KG1 (cell line): Measurements from ENCODE around the gene USF2.
A peak's percentile ranks its signal among the peaks of the same experiment; 100 is the strongest.
"Not testable (repeated sequence)": the region's sequence is repeated elsewhere in the genome, so short reads cannot be mapped to it uniquely, and the experiment has no call there.

ENCODE experiments used
- DNase-seq: peaks from one replicate; lab custom pipeline; 2025; lab: John Stamatoyannopoulos, UW

Gene USF2, protein sequence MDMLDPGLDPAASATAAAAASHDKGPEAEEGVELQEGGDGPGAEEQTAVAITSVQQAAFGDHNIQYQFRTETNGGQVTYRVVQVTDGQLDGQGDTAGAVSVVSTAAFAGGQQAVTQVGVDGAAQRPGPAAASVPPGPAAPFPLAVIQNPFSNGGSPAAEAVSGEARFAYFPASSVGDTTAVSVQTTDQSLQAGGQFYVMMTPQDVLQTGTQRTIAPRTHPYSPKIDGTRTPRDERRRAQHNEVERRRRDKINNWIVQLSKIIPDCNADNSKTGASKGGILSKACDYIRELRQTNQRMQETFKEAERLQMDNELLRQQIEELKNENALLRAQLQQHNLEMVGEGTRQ

DNA sequence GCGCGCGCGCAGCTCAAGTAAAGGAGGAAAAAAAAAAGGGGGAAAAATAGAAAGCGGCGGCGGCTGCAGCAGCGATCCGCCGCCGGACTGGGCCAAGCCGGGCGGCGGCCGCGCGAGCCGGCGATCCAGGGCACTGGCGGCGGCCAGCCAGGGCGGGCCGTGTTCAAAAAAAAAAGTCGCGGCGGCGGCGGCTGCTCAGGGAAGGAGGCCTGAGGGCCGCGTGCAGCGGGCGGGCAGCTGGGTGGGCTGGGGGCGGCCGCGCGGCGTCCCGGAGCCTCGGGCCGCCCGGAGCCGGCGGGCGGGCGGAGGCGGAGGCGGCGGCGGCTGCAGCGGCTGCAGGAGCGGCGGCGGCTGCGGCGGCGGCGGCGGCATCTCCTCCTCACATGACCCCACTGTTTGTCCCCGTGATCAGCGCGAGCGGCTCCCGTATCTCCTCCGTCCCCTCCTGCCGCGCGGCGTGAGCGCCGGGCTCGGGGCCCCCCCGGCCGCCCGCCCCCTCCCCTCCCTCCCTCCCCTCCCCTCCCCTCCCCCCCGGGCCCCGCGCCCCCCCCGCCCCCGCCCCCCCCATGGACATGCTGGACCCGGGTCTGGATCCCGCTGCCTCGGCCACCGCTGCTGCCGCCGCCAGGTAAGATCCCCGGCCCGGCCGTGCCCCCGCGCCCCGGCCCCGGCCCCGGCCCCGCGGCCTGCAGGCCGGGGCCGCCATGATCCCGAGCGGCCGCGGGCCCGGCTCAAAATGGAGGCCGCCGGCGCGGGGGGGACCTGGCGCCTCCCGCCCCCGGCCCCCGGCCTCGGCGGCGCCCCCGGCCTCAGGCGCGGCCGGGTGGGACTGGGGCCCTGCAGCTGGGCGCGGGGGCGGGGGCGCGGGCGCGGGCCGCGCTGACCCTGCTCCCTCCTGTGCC is at the start of gene USF2:
TSS of gene USF2 (plus strand) at position 427 of the 902 bp plus-strand sequence. CDS start at position 567, 140 bp downstream.
- DNase-seq: no peak

DNA sequence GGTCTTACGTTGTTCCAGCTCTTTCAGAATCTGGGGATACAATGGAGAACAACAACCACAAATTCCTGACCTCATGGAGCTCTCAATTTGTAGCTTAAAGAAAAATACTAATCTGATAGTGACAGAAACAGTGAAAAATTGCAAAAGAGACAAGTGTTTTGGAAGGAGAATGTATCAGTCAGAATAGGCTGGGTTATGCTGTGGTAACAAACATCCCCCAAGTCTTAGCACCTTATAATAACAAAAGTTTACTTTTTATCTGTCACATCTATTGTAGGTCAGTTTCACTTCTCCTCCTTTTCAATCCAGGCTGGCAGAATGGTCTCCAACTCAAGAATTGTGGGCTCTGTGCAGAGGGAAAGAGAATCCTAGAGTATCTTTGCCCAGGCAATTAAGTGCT is 49.8 kb upstream of the USF2 start:
- DNase-seq: no peak

DNA sequence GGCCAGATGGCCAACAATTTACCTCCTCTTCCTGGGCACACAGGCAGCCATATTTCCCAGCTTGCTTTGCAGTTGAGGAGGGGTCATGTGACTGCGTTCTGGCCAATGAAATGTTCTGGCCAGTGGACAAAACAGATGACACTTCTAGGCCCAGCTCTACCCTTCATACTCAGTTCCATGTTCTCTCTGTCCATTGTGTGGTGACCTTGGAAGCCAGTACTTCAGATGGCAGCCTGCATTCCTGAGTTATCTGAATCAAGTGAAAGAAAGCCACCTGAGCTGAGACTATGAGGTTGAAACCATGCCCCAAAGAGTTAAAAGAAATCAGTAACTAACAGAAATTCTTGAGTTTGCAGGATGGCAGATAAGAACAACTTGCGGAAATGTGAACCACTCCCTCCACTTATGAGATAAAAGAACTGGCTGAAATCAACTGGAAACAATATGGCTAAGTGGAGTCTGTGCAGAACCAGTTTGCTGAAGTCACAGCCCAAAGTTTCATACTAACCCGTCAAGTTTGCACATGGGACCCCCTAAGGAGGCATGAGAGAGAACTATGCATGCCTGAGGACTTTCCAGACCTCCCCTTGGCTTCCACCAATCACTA is 48.3 kb upstream of the USF2 start:
- no peak for DNase-seq

DNA sequence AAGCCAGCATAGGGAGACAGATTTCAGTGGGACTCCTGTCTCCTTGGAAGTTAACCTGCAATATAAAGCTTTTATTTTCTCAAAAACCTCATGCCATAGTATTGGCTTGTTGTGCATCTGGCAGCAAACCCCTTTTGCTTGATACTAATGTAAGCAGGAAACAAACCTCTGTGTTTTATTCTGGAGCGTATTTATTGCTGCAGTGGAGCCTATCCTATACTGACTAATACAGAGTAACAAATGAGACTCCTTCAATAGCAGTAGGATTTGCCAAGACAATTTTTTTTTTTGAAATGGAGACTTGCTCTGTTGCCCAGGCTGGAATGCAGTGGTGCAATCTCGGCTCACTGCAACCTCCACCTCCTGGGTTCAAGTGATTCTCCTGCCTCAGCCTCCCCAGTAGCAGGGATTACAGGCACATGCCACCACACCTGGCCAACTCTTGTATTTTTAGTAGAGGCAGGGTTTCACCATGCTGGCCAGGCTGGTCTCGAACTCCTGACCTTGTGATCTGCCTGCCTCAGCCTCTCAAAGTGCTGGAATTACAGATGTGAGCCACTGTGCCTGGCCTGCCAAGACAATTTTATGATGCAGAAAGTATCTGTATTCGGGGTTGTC is 47.7 kb upstream of the USF2 start:
- DNase-seq: not testable (repeated sequence)

DNA sequence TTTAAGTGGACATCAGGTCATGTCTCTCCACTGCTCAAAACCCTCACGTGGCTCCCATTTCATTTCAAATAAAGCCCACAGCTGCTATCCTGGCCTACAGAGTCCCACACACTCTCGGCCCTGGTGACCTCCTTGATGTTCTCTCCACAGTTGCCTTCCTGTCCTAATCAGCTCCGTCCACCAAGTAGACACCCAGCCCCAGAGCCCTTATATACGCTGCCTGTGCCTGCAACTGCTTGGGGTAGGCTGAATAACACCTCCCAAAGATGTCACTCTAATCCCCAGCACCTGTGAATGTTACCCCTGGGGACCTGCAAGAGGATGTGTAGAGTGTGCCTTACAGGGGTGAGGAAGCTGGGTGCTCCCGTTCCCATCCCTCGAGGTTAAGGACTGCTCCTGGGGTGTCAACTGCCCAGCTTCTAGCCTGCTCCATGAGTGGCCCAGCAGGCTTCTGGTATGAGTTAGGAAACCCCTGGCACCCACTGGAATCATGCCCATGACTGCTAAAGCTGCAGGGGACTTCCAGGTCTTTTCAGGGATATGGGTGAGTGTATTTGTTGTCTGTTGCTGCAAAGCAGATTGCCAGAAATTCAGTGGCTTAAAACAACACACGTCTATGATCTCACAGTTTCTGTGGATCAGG is 46.3 kb upstream of the USF2 start:
- DNase-seq: no peak

DNA sequence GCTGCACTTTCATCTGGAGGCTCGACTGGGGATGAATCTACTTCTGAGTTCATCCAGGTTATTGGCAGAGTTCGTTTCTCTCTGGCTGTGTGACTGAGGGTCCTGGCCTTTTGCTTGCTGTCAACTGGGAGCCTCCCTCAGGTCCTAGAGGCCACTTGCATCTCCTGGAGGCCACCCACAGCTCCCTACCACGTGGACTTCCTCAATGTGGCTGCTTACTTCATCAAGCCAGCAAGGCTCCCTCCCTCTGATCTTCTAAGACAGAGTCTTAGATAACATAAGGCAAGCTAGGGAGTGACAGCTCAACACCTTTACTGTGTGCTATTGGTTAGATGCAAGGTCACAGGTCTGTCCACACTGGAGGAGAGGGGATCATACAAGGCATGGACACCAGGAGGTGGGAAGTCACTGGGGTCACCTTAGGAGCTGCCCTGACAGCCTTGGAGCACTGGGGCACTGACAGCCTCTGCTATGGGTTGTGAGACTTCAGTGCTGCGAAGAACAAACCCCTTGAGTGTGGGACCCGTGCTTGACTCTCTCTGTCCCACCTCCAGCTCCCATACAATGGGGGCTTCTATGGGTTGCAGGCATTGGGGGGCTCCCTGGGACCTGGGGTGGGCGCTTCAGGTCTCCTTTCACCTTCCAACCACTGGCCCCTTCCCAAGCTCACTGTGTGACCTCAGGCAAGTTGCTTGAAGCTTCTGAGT is 45.5 kb upstream of the USF2 start:
- DNase-seq: no peak

DNA sequence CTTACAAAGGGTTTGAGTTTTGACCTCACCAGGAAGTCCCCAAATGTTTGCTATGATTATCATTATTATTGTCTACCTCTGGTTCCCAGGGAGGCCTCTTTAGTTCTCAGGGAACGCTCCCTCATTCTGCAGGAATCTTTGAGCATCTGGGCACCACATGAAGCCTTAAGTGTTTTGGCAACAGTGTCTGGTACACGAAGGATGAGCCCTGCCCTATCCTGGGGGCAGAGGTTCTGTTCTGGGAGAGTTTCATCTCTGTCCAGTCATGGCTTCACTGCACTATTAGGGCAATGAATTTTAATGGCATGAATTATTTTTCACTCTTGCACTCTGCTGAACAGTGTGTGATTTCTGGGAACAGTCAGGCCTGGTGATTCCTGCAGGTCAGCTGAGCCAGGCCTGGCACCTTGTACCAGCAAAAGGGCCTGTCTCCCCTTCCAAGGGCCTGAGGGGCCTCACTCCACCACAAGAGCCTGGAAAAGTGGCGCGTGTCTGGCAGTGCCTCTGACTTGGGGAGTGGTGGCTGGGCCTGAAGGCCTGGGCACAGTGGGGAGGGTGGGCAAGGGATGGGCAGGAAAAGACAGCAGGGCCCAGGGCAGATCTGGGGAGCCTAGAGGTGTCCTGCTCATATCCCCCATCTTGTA is 44.8 kb upstream of the USF2 start:
- no peak for DNase-seq

DNA sequence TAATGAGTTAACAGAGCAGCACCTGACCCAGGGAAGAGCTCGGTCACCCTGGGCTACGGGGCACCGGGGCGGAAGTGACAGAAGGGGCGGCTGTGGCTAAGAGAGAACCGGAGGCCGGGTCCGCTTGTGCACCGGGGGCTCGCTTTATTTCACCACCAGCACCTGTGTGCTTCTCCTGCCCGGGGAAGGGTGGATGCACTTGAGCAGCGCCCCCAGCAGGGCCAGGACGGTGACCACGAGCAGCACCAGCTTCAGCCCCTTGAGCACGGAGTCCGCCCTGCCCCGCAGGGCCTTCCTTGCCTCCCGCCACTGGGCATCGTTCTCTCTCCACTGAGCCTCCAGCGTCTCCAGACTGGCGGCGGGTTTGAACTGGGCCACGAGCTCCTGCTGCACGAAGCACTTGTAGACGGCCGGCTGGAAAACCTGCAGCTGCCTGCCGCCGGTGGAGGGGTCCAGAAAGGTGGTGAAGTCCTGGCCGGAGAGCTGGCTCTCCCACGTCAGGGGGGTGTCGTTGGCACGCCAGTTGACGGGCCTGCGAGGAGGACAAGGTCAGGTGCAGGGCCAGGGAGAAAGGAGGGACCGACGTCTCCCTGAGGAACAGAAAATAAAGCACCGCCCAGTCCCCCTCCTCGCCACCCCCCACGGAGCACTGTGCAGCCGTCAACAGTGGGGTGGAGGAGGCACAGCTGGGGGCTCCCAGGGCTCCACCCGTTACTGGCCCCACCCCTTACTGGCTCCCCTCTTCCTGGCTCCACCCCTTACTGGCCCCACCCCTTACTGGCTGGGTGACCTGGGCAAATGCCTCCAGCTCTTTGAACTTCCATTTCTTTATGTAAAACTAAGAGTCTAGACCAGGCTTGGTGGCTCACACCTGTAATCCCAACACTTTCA is 43.8 kb upstream of the USF2 start:
- no peak for DNase-seq

DNA sequence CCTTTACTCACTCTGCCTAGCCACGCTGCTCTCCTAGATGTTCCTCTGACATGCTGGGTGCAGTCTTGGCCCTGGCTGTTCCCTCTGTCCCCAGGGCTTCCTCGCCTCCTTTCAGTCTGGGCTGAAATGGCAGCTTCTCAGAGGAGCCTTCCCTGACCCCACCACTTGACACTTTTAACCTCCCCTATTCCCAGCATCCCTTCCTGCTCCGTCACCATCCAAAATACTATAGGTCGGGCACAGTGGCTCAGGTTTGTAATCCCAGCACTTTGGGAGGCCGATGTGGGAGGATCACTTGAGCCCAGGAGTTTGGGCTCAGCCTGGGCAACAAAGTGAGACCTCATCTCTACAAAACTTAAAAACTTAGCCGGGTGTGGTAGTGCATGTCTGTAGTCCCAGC is 42.8 kb upstream of the USF2 start:
- no peak for DNase-seq

DNA sequence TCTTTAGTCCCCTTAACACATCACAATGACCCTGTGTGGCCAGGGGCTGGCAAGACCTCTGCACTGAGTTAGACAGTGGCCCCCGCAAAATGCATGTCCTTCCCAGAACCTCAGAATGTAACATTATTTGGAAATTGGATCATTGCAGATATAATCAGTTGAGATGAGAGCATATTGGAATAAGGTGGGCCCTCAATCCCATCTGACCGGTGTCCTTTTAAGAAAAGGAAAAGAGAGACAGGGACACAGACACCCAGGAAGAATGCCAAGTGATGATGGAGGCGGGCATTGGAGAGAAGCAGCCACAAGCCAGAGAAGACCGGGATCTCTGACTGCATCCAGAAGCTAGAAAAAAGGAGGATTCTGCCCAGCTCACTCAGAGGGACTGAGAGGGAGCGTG is 42.0 kb upstream of the USF2 start:
- no peak for DNase-seq

DNA sequence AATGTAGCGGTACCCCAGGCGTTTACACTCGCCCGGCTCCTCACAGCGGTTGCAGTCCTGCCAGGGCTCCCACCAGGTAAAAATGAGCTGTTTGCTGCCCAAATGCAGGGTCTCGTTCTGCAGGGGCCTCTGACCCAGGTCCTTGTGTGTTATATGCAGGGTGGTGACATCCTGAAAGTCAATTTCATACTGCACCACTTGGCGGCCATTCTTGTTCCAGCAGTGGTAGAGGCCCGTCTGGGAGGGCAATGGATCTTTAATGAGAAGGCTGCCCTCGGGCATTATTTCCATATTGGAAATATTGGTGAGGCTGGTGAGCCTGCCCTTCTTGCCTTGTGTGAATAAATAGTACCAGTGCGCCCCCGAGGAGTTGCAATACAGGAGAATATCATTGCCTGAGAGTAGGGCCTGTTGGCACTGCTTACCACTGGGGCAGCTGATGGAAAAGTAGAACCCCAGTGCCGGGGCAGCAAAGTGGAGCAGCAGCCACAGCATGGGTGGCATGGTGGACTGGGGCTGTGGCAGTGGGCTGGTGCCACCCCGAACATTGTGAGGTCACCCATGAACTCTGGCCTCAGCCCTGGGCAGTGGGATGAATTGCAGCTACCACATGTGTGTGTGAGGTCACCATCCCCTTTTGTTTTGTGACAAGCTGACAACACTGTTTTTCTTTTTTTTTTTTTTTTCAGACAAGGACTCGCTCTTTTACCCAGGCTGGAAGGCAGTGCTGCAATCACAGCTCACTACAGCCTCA is 40.4 kb upstream of the USF2 start, which contains the start of gene FAM187B:
TSS of gene FAM187B (minus strand) at position 563 of the 754 bp plus-strand sequence. CDS start at position 504, 59 bp downstream.
- DNase-seq: no peak

DNA sequence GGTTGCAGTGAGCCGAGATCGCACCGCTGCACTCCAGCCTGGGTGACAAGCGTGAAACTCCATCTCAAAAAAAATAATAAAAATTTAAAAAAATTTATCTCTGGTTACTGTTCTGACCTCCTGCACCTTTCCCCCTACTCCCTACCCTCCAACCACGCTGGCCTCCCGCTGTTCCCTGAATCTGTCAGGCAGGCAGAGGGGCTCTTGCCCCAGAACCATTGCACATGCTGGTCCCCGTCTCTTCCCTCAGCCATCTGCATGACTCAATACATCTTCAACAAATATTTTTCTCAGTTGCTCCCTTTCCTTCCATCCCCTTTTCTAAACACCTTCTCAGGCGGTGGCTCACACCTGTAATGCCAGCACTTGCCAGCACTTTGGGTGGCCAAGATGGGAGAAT is 39.2 kb upstream of the USF2 start:
- DNase-seq: no peak

DNA sequence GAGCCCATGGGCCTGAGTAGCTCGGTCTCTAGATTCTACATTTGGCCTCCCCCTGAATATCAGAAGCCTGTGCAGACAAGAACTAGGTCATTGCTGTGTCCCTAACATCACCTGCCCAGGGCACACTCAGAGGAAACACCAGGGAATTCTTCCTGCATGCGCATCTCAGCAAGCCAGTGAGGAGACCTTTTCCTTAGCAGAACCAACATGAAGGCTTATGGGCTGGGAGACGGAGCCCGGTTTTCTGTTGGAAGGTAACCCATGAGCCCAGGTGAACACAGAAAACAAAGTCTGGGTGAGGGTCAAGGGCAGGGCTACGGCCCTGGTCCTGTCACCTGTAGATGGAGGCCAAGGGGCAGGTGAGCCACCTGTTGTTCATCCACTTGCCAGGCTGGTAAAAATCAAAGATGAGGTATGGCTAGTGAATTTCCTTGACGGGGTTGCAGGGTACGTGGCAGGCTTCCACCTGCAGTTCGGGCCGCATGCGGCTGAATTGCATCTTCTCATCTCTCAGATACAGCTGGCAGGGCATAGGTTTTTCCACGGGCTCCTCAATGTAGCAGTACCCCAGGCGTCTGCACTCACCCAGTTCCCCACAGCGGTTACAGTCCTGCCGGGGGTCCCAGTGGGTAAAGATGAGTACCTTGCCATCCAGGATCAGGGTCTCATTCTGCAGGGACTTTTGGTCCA is 36.7 kb upstream of the USF2 start:
- no peak for DNase-seq

DNA sequence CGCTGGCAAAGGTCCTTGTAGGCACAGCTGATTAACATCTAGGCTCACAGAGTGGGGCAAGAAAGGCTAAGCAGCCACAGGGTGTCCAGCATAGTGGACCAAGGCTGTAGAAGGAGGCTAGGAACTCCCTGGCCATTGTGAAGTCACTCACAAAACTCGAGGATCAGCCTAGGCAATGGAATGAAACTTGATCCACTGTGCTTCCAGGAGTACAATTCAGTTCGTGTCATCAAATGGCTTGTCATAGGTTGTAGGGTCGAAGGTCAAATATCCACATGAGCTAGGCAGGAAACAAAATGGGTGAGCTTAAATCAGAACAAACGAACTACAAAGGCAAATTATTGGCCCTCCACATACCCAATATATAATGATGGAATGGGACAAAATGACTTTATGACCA is 35.9 kb upstream of the USF2 start:
- no peak for DNase-seq

DNA sequence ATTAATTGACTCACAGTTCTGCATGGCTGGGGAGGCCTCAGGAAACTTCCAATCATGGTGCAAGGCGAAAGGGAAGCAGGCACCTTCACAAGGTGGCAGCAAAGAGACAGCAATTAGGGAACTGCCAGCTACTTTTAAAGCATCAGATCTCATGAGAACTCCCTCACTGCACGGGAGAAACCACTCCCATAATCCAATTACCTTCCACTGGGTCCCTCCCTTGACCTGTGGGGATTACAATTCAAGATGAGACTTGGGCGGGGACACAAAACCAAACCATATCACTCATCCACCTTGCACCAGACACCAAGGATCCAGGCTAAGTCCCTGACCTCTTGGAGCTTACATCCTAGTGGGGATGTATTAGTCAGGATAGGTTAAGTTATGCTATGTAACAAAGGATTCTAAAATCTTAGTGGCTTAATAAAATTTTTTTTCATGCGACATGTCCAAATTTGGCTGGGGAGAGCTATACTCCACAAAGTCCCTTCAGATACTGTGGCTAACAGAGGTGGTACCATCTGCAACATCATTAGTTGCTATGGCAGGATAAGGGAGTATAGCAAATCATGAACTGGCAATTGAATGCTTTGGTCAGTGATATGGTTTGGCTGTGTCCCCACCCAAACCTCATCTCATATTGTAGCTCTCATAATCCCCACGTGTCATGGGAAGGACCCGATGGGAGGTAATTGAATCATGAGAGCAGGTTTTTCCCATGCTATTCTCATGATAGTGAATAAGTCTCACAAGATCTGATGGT is 31.9 kb upstream of the USF2 start:
- no peak for DNase-seq

DNA sequence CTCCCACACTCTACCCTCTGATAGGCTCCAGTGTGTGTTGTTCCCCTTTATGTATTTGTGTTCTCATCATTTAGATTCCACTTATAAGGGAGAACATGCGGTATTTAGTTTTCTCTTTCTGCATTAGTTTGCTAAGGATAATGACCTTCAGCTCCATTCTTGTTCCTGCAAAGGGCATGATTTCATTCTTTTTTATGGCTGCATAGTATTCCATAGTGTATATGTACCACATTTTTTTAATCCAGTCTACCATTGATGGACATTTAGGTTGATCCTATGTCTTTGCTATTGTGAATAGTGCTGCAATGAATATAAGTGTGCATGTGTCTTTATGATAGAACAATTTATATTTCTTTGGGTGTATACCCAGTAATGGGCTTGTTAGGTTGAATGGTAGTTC is 29.2 kb upstream of the USF2 start:
- not testable (repeated sequence) for DNase-seq

DNA sequence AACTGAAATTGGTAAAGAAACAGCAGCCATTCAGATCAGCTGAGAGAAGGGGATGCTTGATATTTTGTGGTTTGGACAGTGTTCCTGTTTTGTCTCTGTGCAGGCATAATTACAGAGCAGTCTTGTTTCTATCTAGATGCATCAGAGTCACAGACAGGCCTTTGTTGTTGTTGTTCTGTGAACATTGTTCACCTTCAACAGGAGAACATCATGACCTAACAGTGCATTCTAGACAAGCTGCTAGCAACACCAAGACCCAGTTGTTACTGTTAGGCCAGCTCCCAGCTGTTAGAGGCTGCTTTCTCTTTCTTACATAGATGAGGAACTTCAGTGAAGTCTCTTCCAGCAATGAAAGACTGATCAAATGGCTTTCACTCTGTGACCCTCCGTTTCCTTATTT is 28.4 kb upstream of the USF2 start:
- DNase-seq: peak; percentile 24
